ENCODE measurements around the gene KLHL5.

GRCh38 chr4:39146211-39146610 lies 84.2 kb downstream of the KLHL5 start:
- TF ChIP-seq, protein P1, sequence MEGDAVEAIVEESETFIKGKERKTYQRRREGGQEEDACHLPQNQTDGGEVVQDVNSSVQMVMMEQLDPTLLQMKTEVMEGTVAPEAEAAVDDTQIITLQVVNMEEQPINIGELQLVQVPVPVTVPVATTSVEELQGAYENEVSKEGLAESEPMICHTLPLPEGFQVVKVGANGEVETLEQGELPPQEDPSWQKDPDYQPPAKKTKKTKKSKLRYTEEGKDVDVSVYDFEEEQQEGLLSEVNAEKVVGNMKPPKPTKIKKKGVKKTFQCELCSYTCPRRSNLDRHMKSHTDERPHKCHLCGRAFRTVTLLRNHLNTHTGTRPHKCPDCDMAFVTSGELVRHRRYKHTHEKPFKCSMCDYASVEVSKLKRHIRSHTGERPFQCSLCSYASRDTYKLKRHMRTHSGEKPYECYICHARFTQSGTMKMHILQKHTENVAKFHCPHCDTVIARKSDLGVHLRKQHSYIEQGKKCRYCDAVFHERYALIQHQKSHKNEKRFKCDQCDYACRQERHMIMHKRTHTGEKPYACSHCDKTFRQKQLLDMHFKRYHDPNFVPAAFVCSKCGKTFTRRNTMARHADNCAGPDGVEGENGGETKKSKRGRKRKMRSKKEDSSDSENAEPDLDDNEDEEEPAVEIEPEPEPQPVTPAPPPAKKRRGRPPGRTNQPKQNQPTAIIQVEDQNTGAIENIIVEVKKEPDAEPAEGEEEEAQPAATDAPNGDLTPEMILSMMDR (IDR thresholded peaks at IDR 0.05; ENCODE audit: borderline replicate concordance, extremely low read depth, low read length, poor library complexity, severe bottlenecking) = no peak
- no peak for TF ChIP-seq EZH2 (IDR thresholded peaks at IDR 0.05; ENCODE audit: borderline replicate concordance, low read depth, low read length, severe bottlenecking)

Data from DND-41 (cell line).